GM21381 (cell line): ENCODE data around the gene MORN4.
A peak's percentile ranks its signal among the peaks of the same experiment; 100 is the strongest.
"Not testable (repeated sequence)": the region's sequence is repeated elsewhere in the genome, so short reads cannot be mapped to it uniquely, and the experiment has no call there.

Source experiments
- ATAC-seq: cut with Tn5 transposase; IDR thresholded peaks from one replicate; pipeline ENCODE4 v1.9.1; 2021; ENCODE audit warnings: mild to moderate bottlenecking, moderate library complexity; ENCODE audit not compliant: unreplicated experiment

Gene MORN4

GRCh38 chr10:97642471-97643159, 9.3 kb upstream of the MORN4 start:
- ATAC-seq, result not testable (repeated sequence)

- peak; percentile 1 for ATAC-seq
Observed at GRCh38 chr10:97640868-97641811, 7.8 kb upstream of the MORN4 start.

GRCh38 chr10:97640174-97640867, 7.0 kb upstream of the MORN4 start, which contains the start of gene PI4K2A:
Gene PI4K2A, plus strand, starts transcription at chr10:97640671. Its CDS starts 72 bp downstream, at chr10:97640743.
- ATAC-seq, result peak; percentile 97

DNA sequence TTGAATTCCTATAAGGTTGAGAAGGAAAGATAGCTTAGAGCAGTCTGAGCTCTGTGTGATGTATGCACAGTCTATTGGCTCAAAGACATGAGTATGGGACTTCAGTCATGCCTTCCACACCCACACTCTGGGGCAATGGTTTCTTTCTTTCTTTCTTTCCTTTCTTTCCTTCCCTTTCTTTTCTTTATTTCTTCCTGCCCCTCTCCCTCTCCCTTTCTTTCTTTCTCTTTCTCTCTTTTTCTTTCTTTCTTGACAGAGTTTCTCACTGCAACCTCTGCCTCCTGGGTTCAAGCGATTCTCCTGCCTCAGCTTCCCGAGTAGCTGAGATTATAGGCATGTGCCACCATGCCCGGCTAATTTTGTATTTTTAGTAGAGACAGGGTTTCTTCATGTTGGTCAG, 5.8 kb upstream of the MORN4 start:
- not testable (repeated sequence) for ATAC-seq

DNA sequence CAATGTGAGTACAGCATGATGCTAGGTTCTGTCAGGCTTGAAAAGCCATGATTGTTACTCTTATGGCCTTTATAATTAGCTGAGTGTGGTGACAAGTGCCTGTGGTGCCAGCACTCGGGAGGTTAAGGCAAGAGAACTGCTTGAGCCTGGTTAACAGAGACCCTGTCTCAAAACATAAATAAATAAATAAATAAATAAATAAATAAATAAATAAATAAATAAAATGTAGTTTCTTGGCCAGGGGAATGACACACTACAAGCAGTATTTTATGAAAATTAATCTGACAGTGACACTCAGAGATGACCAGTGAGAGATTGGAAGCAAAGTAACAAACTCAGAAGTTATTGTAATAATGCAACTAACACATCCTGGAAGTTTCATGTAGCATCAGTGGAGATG, 2.3 kb upstream of the MORN4 start:
- ATAC-seq, result no peak

DNA sequence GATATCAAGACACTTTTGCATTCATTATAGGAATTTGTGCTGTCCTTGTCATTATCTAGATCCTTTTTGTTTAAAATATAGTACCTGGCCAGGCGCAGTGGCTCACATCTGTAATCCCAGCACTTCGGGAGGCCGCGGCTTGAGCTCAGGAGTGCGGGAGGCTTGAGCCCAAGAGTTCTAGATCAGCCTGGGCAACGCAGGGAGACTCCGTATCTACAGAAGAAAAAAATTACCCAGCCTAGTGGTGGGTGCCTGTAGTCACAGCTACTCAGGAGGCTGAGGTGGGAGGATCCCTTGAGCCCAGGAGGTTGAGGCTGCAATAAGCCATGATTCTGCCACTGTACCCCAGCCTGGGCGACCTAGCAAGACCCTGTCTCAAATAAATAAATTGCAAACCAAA, 621 bp upstream of the MORN4 start:
- no peak for ATAC-seq

DNA sequence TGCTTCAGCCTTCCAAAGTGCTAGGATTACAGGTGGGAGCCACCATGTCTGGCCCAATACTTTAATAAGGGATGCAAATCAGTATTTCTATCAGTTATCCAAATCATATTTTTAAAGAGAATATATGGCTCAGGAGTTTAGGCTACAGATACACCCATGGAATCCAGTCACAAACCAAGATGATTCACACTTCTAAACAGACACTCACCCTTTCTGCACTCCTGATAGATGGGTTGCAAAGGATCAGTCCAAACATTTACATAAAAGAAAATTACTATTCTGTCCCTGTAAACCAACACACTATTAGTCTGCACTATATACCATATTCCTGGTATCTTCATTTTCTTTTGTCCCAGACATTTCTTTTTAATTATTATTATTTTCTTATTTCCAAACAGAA, 2.2 kb downstream of the MORN4 start:
- ATAC-seq, result no peak

DNA sequence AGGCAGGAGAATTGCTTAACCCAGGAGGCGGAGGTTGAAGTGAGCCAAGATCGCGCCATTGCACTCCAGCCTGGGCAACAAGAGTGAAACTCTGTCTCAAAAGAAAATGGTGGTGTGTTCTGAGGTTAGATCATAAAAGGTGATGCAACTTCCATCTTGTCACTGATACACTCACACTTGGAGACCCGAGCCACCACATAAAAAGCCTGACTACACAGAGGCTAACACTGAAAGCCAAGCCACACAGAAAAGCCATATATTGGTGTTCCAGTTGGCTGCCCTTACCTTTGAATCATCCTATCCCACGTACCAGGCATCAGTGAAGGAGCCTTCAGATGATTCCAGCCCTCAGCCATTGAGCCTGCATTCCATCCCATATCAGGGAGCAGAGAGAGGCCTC, 4.0 kb downstream of the MORN4 start:
- no peak for ATAC-seq

DNA sequence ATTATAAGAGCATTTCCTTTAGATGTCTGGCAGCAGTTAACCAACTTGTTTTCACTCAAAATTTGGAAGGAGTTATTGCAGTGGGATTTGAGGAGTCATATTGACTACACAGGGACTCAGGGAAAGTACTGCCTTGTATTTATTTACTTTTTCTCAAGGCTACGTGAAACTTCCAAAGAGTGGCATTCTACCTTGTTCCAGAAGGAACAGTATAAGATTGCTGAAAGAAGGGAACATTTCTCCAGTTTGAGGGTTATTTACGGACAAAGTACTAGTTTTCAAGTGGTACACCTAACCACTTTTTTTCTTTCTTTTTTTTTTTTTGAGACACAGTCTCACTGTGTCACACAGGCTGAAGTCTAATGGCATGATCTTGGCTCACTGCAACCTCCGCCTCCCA, 5.1 kb downstream of the MORN4 start:
- ATAC-seq, result no peak

DNA sequence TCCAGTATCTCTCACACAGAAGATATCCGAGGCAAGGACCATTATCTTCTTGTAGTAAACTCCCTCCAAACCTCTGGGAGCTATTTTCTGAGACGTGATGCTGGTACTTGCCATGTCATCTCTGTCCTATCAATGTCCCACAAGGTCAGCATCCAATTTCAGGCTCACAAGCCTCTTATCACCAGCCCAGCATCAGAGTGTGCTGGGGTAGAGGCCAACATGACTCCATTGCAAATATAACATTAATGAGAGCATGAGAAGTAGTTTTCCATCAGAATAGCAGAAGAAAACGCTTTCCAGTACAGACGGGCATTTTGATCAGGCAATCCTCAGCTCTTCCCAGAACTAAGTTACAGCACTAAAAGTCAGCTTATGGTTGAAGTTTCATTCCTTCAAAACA, 5.6 kb downstream of the MORN4 start:
- ATAC-seq, result no peak

DNA sequence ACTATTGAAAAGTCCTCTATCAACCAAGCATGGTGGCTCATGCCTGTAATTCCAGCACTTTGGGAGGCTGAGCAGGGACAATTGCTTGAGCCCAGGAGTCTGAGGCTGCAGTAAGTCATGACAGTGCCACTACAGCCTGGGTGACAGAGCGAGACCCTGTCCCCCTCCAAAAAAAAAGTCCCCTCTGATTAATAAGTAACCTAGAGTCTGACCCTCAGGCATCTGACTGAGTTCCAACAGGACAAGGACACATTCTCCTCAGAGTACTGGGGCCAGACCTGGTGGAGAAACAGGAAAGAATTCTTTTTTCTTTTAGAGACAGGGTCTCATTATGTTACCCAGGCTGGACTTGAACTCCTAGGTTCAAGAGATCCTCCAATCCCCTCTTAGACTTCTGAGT, 10.0 kb downstream of the MORN4 start:
- ATAC-seq, result no peak

DNA sequence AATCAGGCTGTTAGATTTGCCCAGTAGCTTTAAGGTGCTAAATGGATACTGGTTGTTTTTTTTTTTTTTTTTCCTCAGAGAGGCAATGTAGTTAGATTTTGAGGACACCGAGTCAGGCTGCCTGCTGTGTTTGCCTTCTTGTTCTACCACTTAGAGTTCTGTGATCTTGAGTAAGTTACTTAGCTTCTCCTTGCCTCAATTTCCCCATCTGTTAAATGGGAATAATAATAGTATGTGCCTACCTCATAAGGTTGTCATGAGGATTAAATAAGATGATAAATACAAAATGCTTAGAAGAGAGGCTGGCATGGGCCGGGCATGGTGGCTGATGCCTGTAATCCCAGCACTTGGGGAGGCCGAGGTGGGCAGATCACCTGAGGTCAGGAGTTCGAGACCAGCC, 14.6 kb downstream of the MORN4 start:
- no peak for ATAC-seq

- no peak for ATAC-seq
Observed at GRCh38 chr10:97618285-97618684, 15.0 kb downstream of the MORN4 start.

GRCh38 chr10:97612386-97612785, 20.9 kb downstream of the MORN4 start:
- no peak for ATAC-seq

- ATAC-seq, result no peak
Observed at GRCh38 chr10:97611473-97611872, 21.8 kb downstream of the MORN4 start.

DNA sequence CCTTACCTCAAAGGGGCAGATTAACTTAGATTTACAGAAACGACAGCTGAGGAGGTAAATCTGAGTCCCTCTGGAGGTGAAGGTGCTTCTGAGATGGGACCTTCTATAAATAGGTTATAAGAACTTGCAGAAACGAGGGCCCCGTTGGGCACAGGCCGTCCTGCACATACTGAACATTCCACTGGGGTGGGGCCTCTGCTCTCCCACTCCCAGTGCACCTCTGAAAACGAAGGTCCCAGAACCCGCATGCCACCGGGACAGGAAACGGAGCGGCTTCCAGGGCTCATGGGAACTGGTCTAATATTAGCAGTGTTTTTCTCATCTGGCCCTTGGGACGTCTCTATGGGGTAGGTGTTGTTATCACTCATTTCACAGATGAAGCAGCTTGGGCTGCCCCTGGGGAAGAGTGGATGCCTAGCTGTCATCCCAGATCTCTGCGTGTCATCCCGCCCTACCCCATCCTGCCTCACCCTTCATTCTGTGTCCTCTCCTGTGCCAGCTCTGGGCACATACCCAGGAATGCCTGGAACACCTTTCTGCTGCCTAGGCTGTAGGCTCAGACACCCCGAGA, 24.2 kb downstream of the MORN4 start:
- no peak for ATAC-seq

- no peak for ATAC-seq
Observed at GRCh38 chr10:97607095-97607636, 26.1 kb downstream of the MORN4 start.

GRCh38 chr10:97601268-97602215, 31.8 kb downstream of the MORN4 start:
- ATAC-seq, result no peak

DNA sequence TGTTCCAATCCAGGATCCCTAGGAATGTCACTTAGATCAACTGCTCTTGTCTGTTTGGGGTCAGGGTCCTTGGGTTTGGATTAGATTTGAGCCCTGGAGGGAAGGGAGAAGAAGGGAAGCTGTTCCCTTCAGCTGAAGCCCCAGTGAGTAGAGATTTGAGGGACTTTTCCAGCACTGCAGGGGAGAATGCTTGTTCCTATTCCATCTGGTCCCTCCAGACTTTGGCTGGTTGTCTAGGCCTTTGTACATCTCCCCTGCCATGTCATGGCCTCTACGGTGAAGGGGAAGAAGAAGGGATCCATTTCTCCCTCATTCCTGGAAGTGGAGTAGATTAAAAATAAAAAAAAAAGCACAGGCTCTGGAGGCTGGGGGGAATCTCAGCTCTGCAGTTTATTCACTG, 32.7 kb downstream of the MORN4 start:
- ATAC-seq, result no peak

DNA sequence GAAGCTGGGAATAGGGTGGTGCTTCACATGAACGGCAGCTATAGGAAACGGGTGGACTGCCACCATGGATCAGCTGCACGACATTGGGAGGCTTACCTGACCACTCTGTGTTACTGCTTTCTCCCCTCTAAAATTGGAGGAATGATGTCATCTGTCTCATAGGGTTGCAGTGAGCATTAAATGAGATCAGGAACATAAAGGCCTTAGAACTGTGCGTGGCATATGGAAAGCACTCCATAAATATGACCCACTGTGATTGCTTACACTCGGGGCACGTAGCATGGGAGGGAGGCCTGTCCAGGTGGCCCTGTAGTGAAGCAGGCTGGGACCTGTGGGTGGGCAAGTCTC, 34.1 kb downstream of the MORN4 start:
- ATAC-seq, result no peak
